Activated CD8-positive, alpha-beta memory T cell treated with anti-CD3 and anti-CD28 coated beads, Interleukin-2, amount 50 U/mL, for 48 hours (primary cell): ENCODE measurements around the gene DCST1.
A peak's percentile ranks its signal among the peaks of the same experiment; 100 is the strongest.

ENCODE experiments used
- DNase-seq: peaks from one replicate; pipeline ENCODE4 v3.0.0-alpha.2; 2020

DCST1 gene

DNA sequence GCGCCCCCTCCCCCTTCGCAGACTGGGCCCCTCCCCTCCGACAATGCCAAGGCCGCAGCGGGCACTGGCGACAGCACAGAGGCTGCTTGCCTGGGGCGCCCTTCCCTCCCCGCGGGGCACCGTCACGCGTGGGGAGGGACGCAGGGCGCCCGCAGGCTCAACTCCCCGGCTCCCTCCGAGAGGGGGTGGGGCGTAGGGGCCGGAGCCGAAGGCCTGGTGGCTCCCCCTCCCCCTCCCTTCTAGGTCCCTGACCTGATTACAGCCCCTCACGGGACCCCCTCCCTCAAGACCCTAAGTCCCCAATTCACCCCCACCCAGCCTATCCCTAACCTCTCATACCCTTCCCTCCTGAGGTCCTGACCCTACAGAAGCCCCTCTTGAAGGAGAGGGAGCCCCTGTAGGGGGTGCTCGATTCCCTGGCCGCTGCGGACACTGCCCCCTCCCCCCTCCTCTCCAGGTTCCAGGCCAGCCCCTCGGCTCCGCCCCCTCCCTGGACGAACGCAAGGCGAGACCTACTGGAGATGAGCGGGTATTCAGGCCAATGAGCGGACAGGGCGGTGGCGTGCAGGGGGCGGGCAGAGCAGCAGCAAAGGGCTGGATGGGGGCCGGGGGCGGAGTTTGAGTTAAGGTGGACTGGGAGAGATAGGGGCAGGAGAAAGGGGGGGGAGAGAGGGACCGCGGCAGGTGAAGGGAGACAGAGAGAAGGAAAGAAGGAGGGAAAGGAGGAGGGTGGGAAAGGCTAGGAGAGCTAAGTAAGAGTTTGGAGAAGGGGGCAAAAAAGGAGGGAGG lies 31.8 kb upstream of the DCST1 start:
- peak; percentile 96 for DNase-seq

DNA sequence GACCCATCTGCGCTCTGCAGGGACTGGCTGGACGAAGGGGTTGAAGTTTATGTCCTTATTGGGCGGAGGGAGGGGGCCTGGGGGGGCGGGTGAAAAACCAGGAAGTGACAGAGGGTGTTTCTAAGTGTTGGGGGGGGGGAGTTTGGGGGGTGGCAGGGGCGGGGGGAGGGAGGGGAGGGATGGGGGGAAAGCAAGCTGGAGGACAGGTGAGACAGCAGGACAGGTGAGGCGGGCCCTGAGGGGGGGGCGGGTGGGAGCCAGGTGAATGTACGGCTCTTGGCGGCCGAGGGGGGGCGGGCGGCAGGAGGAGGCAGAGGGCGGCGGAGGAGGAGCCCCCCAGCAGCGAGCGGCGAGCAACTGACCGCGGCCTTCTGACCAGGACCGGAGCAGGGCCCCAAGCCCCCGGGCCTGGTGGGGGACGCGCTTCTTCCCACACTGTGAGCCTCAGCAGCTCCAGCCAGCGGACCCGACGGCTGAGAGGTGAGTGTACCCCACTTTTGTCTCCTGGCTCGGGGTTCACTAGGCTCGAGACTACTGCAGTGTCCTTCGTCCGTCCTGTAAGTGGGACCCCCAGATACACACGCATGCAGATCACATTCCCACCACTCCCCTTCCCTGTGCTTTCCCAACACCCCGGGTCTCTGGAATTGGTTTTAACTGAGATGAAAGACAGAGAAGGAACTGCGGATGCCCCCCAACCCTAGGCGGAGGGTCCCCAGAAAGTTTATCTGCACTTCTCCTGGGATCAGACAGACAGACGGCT lies 31.0 kb upstream of the DCST1 start, which contains the start of gene ZBTB7B:
Gene ZBTB7B, plus strand, starts transcription at position 339 of the 763 bp plus-strand sequence. CDS start 11,859 bp downstream, outside the sequence.
- peak; percentile 64 for DNase-seq

DNA sequence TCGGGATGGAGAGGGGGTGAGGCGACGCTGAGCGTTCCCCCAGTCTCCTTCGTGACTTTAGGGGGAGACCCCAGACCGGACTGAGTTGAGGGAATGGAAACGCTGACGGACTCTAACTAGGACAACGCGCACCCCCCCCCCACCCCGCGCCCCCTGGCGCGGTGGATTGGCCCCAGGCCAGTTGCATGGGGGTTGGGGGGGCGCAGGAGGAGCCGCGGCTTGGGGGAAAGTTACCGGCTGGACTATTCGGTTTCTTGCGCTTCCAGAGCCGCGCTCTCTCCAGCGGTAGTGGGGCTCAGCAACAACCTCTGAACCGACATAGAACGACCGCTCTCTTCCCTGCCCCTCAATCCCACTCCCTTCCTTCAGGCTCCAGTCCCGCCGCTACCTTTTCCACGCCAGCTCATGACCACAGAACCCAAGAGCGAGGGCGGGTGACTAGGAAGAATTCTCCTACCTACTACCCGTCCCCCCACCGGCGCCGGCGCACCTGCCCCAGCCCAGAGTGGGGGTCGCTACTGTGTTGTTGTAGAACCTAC lies 30.3 kb upstream of the DCST1 start:
- DNase-seq: no peak

GRCh38 chr1:155003766-155004351 lies 29.8 kb upstream of the DCST1 start:
- no peak for DNase-seq

DNA sequence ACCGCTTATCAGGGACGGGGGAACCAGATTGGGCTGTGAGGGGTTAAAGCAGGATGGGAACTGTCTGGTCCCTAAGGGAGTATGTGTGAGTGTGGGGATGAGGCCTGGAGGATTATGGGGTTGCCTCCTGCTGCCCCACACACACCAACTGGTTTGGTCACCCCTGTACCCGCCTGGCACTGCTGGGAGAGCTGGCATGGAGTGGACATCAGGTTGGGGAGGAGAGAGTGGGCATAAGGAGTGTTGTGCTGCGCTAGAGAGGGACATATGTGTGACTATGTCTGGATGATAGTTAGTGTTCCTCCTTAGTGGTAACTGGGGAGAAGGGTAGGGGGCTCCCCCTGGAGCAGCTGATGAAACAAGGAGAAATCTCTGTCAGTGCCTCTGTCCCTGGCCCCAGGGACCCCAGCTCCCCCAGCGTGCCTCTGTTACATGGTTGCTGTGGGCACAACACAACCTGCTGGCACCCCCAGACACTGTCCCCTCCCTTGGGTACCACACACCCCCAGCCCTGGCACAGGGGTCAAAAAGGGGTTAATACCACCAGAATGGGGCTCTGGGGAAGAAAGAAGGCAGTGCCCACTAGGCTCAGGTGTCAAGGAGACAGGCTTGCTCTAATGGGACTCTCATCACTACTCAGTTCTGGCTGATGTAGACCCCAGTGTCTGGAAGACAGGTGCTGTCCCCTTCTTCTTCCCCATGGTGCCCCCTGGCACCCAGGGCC lies 29.1 kb upstream of the DCST1 start:
- peak; percentile 59 for DNase-seq

DNA sequence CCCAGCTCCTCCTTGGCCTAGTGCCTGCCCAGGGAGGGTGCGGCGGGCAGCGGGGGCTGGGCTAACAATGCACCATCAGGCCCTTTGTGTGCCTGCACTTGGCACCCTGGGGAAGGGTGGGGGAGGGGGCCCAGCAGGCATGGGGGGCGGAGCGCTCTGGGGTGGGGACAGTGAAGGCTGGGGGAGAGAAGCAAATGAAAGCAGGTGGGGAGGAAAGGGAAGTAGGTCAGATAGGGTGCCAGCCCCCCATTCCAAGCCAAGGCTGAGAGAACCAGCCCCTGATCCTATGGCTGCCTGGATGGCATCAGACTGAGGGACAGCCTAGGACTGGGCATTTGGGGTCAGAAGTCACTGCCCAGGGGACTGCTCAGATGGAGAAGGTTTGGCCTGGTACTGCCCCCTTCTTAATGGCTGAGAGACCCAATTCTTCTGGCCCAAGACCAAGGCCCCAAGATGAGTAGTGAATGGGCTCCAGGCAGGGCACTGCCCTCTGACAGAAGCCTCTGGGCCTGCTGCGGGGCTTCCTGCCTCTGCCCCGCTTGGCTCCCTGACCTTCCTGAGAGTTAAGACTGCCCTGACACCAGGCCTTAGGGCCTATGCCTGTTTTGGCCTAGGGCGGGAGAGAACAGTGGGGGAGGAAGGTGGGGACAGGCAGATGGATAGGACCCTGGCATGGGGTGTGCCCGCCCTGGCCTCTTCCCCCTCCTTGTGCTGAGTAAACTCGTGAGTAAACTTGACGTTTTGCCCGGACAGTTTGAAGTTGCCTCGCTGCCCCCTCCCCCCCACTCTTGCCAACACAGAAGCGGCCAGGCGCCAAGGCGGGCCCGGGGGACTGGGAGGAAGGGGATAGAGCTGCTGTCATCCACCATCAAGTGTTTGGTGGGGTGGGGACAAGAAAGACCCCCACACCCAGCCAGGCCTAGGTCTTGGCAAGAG lies 28.3 kb upstream of the DCST1 start:
- DNase-seq: peak; percentile 55

DNA sequence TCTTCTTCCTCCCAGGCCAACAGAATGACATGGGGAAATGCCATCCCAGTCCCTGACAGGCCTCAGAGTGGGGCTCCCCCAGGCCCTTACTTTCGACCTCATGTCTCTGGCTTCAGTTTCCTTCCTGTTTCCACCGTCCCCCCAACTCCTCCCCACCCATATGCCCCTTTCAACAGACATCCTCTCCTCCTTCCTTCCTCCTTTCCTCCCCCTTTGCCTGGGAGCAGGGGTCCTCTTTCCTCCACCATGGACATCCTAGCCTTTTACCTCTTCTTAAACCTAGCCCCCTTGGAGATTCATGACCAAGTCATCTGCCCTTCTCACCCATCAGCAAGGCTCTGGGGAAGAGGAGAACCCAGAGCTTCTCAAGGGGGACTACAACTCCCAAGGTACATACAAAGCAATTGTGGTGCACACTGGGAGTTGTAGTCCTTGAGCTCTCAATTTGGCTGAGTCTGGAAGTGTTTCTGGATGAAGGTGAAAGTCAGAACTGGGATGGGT lies 27.0 kb upstream of the DCST1 start:
- DNase-seq: peak; percentile 59

GRCh38 chr1:155007251-155007828 lies 26.3 kb upstream of the DCST1 start:
- DNase-seq: peak; percentile 51

DNA sequence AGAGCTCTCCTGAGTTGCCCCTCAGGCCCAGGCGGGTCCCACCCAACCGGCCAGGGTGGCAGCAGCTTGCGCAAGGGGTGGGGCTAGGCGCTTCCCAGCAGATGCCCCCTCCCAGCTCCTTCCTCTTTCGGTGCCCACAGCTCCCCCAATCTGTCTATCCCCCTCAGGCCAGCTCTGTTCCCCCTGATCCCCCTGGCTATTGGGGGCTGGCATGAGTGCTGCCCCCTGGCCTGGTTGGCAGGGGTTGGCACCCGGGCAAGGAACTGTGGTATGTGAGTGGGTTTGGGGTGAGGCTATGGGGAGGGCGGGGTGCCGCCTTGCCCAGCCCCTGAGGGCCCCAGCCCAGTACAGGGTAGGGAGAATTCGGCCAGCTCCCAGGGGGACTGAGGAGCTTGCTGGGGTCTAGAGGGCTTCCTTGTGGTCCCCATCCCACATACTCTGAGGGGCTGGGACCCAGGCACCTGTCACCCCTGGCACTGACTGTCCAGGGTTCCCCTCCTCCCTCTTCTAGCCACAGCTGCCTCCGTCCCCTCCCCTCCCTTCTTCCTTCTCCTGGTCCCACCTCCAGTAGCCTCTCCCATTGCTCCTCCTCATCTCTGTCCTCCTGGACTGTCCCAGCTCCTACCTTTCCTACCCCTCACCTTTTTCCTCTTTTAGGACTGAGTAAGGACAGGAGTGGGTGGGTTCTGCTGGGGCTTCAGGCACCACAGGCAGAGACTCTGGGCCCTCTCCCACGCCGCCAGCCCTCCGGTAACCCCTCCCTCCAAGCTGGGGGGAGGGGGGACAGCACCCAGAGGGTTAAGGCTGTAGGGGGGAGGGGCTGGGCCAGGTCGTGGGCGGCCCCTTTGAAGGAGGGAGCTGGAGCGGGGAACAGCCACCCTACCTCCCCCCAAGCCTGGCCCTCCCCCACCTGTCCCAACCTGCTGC lies 25.3 kb upstream of the DCST1 start:
- peak; percentile 53 for DNase-seq

- peak; percentile 47 for DNase-seq
These were observed 24.4 kb upstream of the DCST1 start for GRCh38 chr1:155009221-155009711.

- peak; percentile 44 for DNase-seq
These were observed 23.9 kb upstream of the DCST1 start for GRCh38 chr1:155009742-155010141.

GRCh38 chr1:155010211-155010918 lies 23.3 kb upstream of the DCST1 start:
- peak; percentile 53 for DNase-seq

- DNase-seq: peak; percentile 51
These were observed 22.6 kb upstream of the DCST1 start for GRCh38 chr1:155011004-155011416.

GRCh38 chr1:155011437-155012025 lies 22.1 kb upstream of the DCST1 start:
- DNase-seq: peak; percentile 47

GRCh38 chr1:155012026-155012546 lies 21.5 kb upstream of the DCST1 start:
- peak; percentile 51 for DNase-seq

DNA sequence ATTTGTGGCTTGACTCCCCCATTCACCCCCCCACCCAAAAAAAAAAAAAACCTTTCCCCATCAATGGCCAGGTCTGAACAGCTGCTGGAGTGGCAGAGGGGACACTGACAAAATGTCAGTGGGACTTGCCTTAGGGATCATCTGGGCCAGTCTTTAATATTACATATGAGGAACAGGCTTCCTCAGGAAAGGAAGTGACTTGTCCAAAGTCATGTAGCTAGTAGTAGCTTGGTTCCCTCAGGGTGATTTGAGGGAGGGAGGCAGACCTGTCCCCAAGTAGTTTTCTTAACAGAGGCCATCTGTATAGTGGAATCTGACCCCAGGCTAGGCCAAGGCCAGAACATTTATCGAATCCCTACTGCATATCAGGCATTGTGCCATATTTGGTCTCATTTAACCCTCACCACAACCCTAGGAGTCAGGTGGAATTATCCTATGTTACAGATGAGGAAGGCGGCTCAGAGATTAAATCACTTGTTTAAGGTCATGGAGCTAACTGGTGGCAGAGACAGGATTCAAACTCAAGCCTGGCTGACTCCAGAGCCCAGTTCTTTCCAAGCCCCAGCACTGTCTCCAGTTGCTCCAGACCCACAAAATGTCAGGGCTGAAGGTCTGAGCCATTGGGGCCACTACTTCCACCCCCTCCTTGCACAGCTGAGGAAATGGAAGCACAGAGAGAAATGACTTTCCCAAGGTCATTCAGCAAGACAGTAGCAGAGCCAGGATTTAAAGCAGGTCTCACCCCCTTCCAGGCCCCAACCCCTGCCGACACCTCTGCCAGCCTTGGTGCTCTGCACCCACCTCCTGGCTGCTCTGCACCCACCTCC lies 20.6 kb upstream of the DCST1 start:
- peak; percentile 48 for DNase-seq

DNA sequence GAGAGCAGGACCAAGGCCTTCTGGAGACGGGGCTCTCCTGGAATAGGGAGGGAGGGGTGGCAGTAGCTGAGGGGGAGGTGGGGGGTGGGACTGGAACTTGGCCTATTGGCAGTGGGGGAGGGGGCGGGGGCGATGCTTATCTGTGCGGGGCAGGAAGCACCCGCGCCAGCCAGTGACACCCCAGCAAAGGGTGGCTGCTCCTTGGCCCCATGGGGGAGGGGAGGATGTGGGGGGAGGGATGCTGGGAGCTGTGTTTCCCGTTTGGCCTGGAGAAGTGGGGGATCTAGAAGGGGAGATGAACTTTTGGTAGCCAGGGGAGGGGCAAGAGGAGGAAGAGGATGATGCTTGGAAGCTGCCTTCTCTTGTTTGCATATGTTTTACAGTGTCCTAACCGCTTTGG lies 20.0 kb upstream of the DCST1 start:
- peak; percentile 50 for DNase-seq
